ENCODE data around the gene ASCL2.

Gene ASCL2

DNA sequence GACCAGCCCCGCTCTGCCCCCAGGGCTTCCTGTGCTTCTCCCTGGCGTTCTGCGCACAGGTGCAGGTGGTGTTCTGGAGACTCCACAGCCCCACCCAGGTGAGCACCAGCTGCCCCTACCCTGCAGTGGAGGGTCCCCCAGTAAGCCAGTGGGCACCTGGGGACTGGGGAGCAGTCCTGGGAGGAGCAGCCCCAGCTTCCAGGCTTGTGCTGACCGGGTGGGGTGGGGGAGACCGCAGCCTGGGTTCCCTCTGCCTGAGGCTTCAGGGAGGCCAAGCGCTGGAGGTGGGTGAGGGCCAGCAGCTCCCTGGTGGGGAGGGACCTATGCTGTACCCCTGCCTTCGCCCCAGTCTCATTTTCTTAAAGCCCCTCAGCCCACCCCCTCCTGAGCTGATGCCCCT lies 38.3 kb upstream of the ASCL2 start:
- WGBS (ENCODE audit: insufficient coverage): 100% methylated on average over 3 of the region's 7 CpGs
- POLR2A ChIA-PET: interaction anchor here (0.6 to 0.9 kb wide), 2 partner anchors 15 to 915 kb away, joined by 3 read pairs; no protein-coding TSS in a partner anchor
- Histone ChIP-seq H3K4me3 (ENCODE audit: control insufficient read depth in 1 of 7, extremely low read depth in 1 of 7, insufficient read depth in 4 of 7, low read depth in 2 of 7, low read length in 6 of 7) (no peak overlapping the region), H3K36me3 (ENCODE audit: control insufficient read depth in 4 of 4, insufficient read depth in 4 of 4, low read length in 3 of 4) (peaks cover 0 to 24% (median 5%) of the 10 kb centered on the region in 4 experiments), H3K27me3 (replicated peaks in 2 of 5; ENCODE audit: control insufficient read depth in 4 of 5, insufficient read depth in 5 of 5, low read length in 4 of 5) (no peaks in the 10 kb centered on the region), H3K4me1 (ENCODE audit: control extremely low read depth in 1 of 4, control insufficient read depth in 4 of 4, insufficient read depth in 4 of 4, low read length in 3 of 4) (peaks cover 3 to 50% (median 43%) of the 10 kb centered on the region in 4 experiments), H3K9me3 (ENCODE audit: control extremely low read depth in 1 of 5, control insufficient read depth in 4 of 5, insufficient read depth in 2 of 5, low read depth in 1 of 5, low read length in 4 of 5) (no peaks in the 10 kb centered on the region), H3K27ac (ENCODE audit: insufficient read depth in 1 of 2, low read depth in 1 of 2, low read length in 2 of 2, poor library complexity in 1 of 2, severe bottlenecking in 2 of 2) (no peak overlapping the region)
- no peak for DNase-seq
- CTCF ChIA-PET: interaction anchor here (1.1 to 12.2 kb wide), 5 partner anchors 9 to 114 kb away, joined by 3 to 220 read pairs (median 5); no protein-coding TSS in a partner anchor

- peak overlapping the region in 1 of 7 experiments; percentile 42 for H3K4me3 ChIP-seq (ENCODE audit: control insufficient read depth in 1 of 7, extremely low read depth in 1 of 7, insufficient read depth in 4 of 7, low read depth in 2 of 7, low read length in 6 of 7)
- peaks cover 0 to 24% (median 5%) of the 10 kb centered on the region in 4 experiments for H3K36me3 ChIP-seq (ENCODE audit: control insufficient read depth in 4 of 4, insufficient read depth in 4 of 4, low read length in 3 of 4)
- DNase-seq: no peak
- peaks cover 3 to 58% (median 53%) of the 10 kb centered on the region in 4 experiments for H3K4me1 ChIP-seq (ENCODE audit: control extremely low read depth in 1 of 4, control insufficient read depth in 4 of 4, insufficient read depth in 4 of 4, low read length in 3 of 4)
- 91% methylated on average over 23 of the region's 23 CpGs for WGBS (ENCODE audit: insufficient coverage)
- CTCF ChIA-PET: interaction anchor here (1.1 to 12.2 kb wide), 8 partner anchors 58 to 122 kb away, joined by 3 to 220 read pairs (median 16); partner anchors contain the start of gene TSSC4
- no peaks in the 10 kb centered on the region for H3K9me3 ChIP-seq (ENCODE audit: control extremely low read depth in 1 of 5, control insufficient read depth in 4 of 5, insufficient read depth in 2 of 5, low read depth in 1 of 5, low read length in 4 of 5)
- H3K27ac ChIP-seq (ENCODE audit: insufficient read depth in 1 of 2, low read depth in 1 of 2, low read length in 2 of 2, poor library complexity in 1 of 2, severe bottlenecking in 2 of 2): peak overlapping the region in 1 of 2 experiments; percentile 77
- POLR2A ChIA-PET: no interaction called here
- no peaks in the 10 kb centered on the region for H3K27me3 ChIP-seq (replicated peaks in 2 of 5; ENCODE audit: control insufficient read depth in 4 of 5, insufficient read depth in 5 of 5, low read length in 4 of 5)
These were observed 37.3 kb upstream of the ASCL2 start for GRCh38 chr11:2307501-2308331.

GRCh38 chr11:2306877-2307500 lies 36.6 kb upstream of the ASCL2 start:
- ChIA-PET POLR2A (interaction anchor here (0.6 kb wide), 1 partner anchor 16 kb away, joined by 3 read pairs; no protein-coding TSS in a partner anchor), CTCF (interaction anchor here (1.1 to 12.2 kb wide), 12 partner anchors 10 to 121 kb away, joined by 3 to 220 read pairs (median 8); partner anchors contain the start of gene TSSC4)
- Histone ChIP-seq H3K36me3 (ENCODE audit: control insufficient read depth in 4 of 4, insufficient read depth in 4 of 4, low read length in 3 of 4) (peaks cover 0 to 24% (median 5%) of the 10 kb centered on the region in 4 experiments), H3K4me3 (ENCODE audit: control insufficient read depth in 1 of 7, extremely low read depth in 1 of 7, insufficient read depth in 4 of 7, low read depth in 2 of 7, low read length in 6 of 7) (peak overlapping the region in 2 of 7 experiments; percentile 42 to 48), H3K27me3 (replicated peaks in 2 of 5; ENCODE audit: control insufficient read depth in 4 of 5, insufficient read depth in 5 of 5, low read length in 4 of 5) (no peaks in the 10 kb centered on the region), H3K9me3 (ENCODE audit: control extremely low read depth in 1 of 5, control insufficient read depth in 4 of 5, insufficient read depth in 2 of 5, low read depth in 1 of 5, low read length in 4 of 5) (no peaks in the 10 kb centered on the region), H3K27ac (ENCODE audit: insufficient read depth in 1 of 2, low read depth in 1 of 2, low read length in 2 of 2, poor library complexity in 1 of 2, severe bottlenecking in 2 of 2) (peak overlapping the region in 1 of 2 experiments; percentile 77), H3K4me1 (ENCODE audit: control extremely low read depth in 1 of 4, control insufficient read depth in 4 of 4, insufficient read depth in 4 of 4, low read length in 3 of 4) (peaks cover 3 to 65% (median 59%) of the 10 kb centered on the region in 4 experiments)
- WGBS (ENCODE audit: insufficient coverage): 49% methylated on average over 14 of the region's 14 CpGs
- no peak for DNase-seq

DNA sequence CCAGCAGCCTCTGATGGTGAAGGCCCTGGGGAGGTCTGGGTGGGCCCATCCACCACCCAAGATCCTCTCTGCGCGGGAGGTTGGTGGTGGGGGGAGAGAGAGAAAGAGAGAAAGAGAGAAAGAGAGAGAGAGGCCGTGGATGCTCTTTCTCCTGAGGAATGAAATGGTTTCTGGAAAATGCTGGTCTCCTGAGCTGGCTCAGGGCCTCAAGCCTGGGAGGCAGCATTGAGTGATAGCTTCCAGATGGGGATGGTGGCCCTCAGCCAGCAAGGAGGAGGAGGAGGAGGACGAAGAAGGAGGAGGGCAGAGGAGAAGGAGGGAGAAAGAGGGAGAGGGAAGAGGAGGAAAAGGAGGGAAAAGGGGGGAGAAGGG lies 36.0 kb upstream of the ASCL2 start:
- Histone ChIP-seq H3K9me3 (ENCODE audit: control extremely low read depth in 1 of 5, control insufficient read depth in 4 of 5, insufficient read depth in 2 of 5, low read depth in 1 of 5, low read length in 4 of 5) (no peaks in the 10 kb centered on the region), H3K36me3 (ENCODE audit: control insufficient read depth in 4 of 4, insufficient read depth in 4 of 4, low read length in 3 of 4) (peaks cover 0 to 24% (median 5%) of the 10 kb centered on the region in 4 experiments), H3K4me1 (ENCODE audit: control extremely low read depth in 1 of 4, control insufficient read depth in 4 of 4, insufficient read depth in 4 of 4, low read length in 3 of 4) (peaks cover 3 to 70% (median 62%) of the 10 kb centered on the region in 4 experiments), H3K27ac (ENCODE audit: insufficient read depth in 1 of 2, low read depth in 1 of 2, low read length in 2 of 2, poor library complexity in 1 of 2, severe bottlenecking in 2 of 2) (peak overlapping the region in 1 of 2 experiments; percentile 77), H3K27me3 (replicated peaks in 2 of 5; ENCODE audit: control insufficient read depth in 4 of 5, insufficient read depth in 5 of 5, low read length in 4 of 5) (no peaks in the 10 kb centered on the region), H3K4me3 (ENCODE audit: control insufficient read depth in 1 of 7, extremely low read depth in 1 of 7, insufficient read depth in 4 of 7, low read depth in 2 of 7, low read length in 6 of 7) (peak overlapping the region in 6 of 7 experiments; percentile 29 to 95 (median 68))
- no peak for DNase-seq
- CTCF ChIA-PET: interaction anchor here (1.0 to 12.2 kb wide), 16 partner anchors 10 to 120 kb away, joined by 3 to 220 read pairs (median 8); partner anchors contain the start of gene TSSC4
- POLR2A ChIA-PET: interaction anchor here (0.6 to 0.7 kb wide), 2 partner anchors 10 to 16 kb away, joined by 3 to 5 read pairs; no protein-coding TSS in a partner anchor
- 7% methylated on average over 3 of the region's 4 CpGs for WGBS (ENCODE audit: insufficient coverage)

- ChIA-PET POLR2A (interaction anchor here (0.7 to 2.0 kb wide), 5 partner anchors 11 to 114 kb away, joined by 3 to 10 read pairs (median 6); partner anchors contain the start of gene TSSC4), CTCF (interaction anchor here (0.7 to 12.2 kb wide), 20 partner anchors 8 to 120 kb away, joined by 3 to 220 read pairs (median 8); partner anchors contain the start of gene TSSC4)
- DNase-seq: peak; percentile 11 to 51 (median 31)
- Histone ChIP-seq H3K27ac (ENCODE audit: insufficient read depth in 1 of 2, low read depth in 1 of 2, low read length in 2 of 2, poor library complexity in 1 of 2, severe bottlenecking in 2 of 2) (peak overlapping the region in 1 of 2 experiments; percentile 77), H3K27me3 (replicated peaks in 2 of 5; ENCODE audit: control insufficient read depth in 4 of 5, insufficient read depth in 5 of 5, low read length in 4 of 5) (no peaks in the 10 kb centered on the region), H3K36me3 (ENCODE audit: control insufficient read depth in 4 of 4, insufficient read depth in 4 of 4, low read length in 3 of 4) (peaks cover 0 to 24% (median 5%) of the 10 kb centered on the region in 4 experiments), H3K4me1 (ENCODE audit: control extremely low read depth in 1 of 4, control insufficient read depth in 4 of 4, insufficient read depth in 4 of 4, low read length in 3 of 4) (peaks cover 3 to 74% (median 65%) of the 10 kb centered on the region in 4 experiments), H3K4me3 (ENCODE audit: control insufficient read depth in 1 of 7, extremely low read depth in 1 of 7, insufficient read depth in 4 of 7, low read depth in 2 of 7, low read length in 6 of 7) (peak overlapping the region in 6 of 7 experiments; percentile 29 to 95 (median 68)), H3K9me3 (ENCODE audit: control extremely low read depth in 1 of 5, control insufficient read depth in 4 of 5, insufficient read depth in 2 of 5, low read depth in 1 of 5, low read length in 4 of 5) (no peaks in the 10 kb centered on the region)
- WGBS (ENCODE audit: insufficient coverage): 20% methylated on average over 1 of the region's 12 CpGs
These were observed 35.5 kb upstream of the ASCL2 start for GRCh38 chr11:2305788-2306451.

DNA sequence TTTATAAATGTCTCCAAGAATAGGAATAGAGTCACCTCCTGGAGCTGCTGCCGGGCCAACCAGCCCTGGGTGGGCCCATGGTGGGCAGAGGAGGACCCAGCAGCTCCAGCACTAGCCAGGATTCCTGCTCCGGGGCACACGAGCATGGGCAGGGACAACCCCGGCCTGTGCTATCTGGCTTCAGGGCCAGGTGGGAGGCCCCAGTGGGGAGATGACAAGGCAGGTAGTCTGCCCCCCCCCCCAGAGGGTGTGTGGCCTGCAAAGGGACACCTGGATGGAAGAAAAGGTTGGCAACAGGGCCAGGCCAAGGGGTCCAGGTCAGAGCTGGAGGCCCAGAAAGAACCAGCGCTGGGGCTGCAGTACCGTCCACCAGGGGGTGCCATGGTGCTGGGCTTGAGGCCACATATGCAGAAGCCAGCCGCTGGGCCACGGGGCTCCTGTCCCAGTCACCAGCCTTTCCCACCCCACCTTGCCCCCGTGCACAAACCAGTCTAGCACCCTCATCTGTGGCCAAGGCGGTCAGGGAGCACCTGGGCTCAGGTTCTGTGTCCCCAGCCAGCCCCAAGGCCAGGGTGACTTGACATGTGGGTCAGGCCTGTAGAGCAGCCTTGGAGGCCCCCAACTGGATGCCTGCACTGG lies 34.9 kb upstream of the ASCL2 start:
- H3K4me1 ChIP-seq (ENCODE audit: control extremely low read depth in 1 of 4, control insufficient read depth in 4 of 4, insufficient read depth in 4 of 4, low read length in 3 of 4): peaks cover 3 to 80% (median 71%) of the 10 kb centered on the region in 4 experiments
- peaks cover 0 to 26% (median 5%) of the 10 kb centered on the region in 4 experiments for H3K36me3 ChIP-seq (ENCODE audit: control insufficient read depth in 4 of 4, insufficient read depth in 4 of 4, low read length in 3 of 4)
- peak overlapping the region in 6 of 7 experiments; percentile 10 to 95 (median 68) for H3K4me3 ChIP-seq (ENCODE audit: control insufficient read depth in 1 of 7, extremely low read depth in 1 of 7, insufficient read depth in 4 of 7, low read depth in 2 of 7, low read length in 6 of 7)
- no peaks in the 10 kb centered on the region for H3K27me3 ChIP-seq (replicated peaks in 2 of 5; ENCODE audit: control insufficient read depth in 4 of 5, insufficient read depth in 5 of 5, low read length in 4 of 5)
- peak overlapping the region in 1 of 2 experiments; percentile 79 for H3K27ac ChIP-seq (ENCODE audit: insufficient read depth in 1 of 2, low read depth in 1 of 2, low read length in 2 of 2, poor library complexity in 1 of 2, severe bottlenecking in 2 of 2)
- ChIA-PET CTCF (interaction anchor here (0.7 to 12.2 kb wide), 36 partner anchors 8 to 228 kb away, joined by 3 to 220 read pairs (median 5); partner anchors contain the start of gene TSSC4), POLR2A (interaction anchor here (0.6 to 2.0 kb wide), 6 partner anchors 20 to 118 kb away, joined by 3 to 10 read pairs (median 6); partner anchors contain the start of gene TSSC4)
- peak; percentile 70 to 82 (median 81) for DNase-seq
- no peaks in the 10 kb centered on the region for H3K9me3 ChIP-seq (ENCODE audit: control extremely low read depth in 1 of 5, control insufficient read depth in 4 of 5, insufficient read depth in 2 of 5, low read depth in 1 of 5, low read length in 4 of 5)
- WGBS (ENCODE audit: insufficient coverage): 7% methylated on average over 8 of the region's 10 CpGs
